GM18858 (cell line): ENCODE results near the gene TEX26.

Experiments used
- ATAC-seq: cut with Tn5 transposase; IDR thresholded peaks from one replicate; pipeline ENCODE4 v1.9.1; 2021; ENCODE audit not compliant: unreplicated experiment

TEX26 gene

DNA sequence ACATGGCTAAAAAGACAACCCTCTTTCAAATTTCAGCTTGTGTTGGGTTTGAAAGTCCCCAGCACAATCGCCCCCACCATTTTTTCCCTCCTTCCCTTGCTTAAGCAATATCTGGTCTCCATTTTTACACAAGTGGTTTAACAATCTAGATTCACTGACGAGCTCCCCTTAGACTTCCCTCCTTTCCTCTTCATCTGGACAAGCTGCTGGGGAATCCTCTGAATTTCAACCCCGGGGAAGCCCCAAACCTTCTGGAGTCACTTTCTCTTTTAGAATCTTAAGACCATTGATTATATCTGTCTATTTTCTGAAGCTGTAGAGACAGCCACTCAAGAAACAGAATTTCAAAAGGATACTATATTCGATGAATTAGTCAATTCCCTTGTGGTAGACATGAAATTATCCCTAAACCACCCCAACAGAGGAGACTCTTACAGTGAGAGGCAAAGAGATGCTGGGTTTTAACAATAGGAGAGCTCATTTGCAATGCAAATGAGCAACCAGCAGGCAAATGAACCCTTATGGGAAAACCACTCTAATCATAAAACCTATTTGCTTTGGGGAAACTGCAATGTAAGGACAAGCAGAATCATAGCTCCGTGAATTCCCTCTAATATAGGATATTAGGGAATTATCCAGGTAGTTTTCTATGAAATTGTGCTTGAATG is 78.9 kb downstream of the TEX26 start:
- ATAC-seq, result no peak

DNA sequence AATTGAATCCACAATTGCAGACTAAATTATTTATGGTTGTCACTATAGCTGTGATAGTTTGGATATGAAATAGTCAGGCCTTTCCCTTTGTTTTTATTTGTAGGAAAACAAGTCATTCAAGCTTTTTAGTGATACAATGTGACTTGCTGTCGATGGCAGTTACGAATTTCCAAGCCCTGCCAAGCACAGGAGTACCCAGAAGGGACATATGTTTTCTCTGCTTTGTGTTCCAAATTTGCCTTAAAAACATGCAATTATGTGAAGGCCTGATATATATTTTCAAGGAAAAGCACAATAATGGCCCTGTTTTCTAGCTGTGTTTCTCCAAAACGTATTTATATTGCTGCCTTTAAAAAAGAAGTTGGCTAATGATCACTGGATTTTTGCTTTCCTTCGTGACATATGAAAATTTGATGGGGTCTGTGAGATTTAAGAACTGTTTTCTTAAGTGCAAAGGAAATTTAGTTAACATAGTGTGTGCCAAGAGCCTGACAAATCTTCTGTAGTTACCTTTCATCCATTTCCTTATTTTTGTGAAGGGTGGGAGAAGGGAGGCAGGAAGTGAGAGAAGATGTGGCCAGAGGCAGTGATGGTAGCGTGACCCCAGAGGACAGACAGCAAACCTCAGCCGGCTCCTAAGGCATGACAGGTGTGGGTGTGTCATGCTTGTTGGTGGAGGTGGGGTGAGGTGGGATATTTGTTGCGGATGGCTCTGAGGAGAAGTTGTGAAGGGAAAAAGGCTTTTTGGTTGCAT is 79.6 kb downstream of the TEX26 start:
- ATAC-seq, result no peak

DNA sequence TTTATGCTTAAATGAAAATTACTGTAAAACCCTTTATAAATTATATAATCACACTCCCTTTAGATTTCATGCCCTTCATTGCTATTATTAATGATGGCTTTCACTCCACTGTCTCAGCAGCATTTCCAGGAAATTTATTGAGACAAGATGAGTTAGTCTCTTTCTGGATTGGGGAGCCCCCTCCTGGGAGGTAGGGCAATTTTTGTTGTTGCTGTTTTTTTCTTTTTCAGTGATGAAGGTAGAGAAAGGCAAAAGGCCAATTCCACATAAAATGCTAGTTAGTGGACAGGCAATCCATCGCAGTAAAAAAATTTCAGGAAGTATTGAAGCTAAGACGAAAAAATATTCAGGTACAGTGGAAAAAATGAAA is 80.2 kb downstream of the TEX26 start:
- no peak for ATAC-seq

DNA sequence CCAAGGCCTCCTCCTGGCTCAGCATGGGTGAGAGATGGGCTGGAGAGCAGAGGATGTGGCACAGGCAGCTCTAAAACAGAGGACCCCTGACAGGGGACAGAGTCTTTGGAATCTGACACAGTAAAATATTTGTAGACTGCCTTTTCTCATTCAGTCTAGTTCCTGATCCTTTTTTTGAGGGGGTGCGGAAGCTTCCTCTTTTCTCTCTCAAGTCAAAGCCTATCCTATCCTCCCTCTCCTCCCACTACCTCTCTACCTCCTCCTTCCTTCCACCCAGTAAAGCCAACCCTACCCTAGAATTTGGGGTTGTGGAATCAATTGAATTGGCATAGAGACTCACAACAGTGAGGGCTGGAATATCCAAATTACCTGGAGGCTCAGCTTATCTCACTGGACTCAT is 82.0 kb downstream of the TEX26 start:
- ATAC-seq, result no peak

DNA sequence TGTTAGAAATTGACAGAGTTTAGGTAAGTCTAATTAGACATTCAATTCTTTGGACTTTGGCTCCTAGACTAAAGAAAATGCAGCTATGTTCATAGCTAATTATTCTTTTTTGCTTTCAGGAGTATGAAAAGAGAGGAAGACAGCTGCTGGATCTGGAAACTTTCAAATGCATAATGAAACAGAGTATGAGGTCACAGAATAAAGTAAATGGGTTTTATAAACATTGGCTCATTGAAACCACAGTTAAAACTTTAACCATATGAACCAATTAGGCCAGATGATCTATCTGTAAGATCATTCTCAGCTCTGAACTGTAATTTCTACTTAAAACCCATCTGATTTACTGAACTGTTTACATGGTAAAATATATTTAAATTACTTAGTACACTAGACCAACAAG is 82.7 kb downstream of the TEX26 start:
- no peak for ATAC-seq

DNA sequence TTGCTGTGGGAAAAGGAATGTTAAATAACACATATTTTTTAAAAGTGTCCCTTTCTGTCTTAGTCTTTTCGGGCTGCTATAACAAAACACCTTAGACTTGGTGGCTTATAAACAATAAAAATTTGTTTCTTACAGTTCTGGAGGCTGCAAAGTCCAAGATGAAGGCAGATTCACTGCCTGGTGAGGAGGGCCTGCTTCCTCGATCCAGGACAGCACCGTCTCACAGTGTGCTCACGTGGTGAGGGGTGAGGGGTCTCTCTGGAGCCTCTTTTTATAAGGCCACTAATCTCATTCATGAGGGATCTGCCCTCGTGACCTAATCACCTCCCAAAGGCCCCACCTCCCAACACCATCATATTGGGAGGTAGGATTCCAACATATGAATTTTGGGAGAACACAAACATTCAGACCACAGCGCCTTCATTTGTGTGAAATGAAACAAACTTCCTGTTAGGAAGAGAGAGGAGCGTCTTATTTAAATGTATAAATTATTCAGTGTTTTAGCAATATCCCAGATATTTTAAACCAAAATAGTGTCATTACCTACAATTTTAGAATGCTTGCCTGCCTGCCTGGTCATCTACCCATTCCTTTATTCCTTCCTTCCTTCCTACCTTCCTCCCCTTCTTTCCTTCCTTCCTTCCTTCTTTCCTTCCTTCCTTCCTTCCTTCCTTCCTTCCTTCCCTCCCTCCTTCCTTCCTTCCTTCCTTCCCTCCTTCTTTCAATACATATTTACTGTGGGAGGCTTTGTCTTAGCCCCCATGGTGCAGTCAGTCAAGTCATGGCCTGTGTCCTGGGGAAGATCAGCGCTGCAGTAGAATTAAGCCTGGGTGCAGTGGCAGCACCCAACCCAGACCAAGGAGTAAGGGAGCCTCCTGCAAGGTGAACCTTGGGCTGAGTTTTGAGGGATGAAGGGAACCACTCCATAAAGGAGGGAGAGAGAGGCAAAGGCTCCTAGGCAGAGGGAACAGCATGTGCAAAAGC is 84.2 kb downstream of the TEX26 start:
- ATAC-seq, result no peak

DNA sequence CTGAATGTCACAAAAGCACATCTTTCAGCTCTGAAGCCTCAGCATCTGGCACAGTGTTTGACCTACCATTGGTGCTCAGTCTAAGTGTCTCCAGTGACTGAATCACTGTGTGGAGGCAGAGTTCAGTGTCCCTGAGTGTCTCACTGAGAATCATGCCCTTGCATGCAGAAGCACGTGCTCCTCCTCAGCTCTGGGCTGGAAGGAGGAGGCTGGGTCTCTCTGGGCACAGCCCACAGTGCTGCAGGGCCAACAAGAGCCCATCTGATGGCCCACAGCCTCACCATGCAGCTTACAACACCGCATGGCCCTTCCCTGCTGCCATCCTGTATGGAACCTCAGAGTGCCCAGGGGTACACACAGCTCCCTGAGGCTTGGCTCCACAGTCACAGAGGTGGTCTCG is 86.1 kb downstream of the TEX26 start:
- ATAC-seq, result no peak

DNA sequence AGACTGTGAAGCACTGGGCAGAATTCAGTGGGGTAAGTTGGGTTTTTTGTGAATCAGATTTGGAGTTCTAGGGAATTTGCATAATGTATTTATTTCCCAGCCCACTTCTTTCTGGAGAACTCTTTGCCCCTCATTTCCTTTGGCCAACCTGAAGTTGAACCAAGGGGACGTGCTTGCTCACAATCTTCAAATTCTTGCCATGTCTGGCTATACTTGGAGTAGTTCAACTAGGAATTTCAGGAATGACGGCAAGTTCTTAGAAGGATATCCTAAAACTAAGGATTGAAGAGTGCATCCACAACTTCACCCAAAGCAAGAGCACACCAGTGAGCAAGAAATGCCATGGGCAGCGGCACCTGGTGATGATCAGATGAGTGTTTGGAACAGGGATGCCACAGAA is 88.5 kb downstream of the TEX26 start:
- ATAC-seq, result no peak

DNA sequence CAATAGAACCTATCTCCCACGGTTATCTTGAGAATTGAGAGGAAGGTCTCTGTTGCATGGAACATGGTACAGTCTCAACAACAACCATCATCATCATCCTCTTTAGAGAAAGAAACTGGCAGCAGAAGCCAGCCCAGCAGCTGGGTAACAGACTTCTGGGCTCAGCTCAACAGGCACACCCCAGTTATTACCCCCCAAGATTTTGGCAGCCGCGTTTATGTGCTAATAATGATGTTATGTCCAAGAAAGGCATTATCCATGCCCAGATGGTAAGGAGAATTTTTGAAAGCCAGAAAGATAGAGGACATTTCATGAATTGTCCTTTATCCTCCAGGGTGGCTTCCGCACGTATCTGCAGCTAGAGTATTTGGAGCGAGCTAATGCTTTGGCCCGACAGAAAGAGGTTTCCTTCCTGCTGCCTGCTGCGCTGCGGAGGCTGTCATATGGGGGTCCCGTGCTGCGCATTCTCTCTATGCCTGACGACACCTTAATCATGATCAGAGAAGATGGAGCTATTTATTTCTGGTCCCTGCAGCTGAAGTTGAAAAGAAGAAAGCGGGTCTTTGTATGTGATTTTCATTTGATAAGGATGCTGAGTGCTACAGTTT is 89.9 kb downstream of the TEX26 start:
- no peak for ATAC-seq

DNA sequence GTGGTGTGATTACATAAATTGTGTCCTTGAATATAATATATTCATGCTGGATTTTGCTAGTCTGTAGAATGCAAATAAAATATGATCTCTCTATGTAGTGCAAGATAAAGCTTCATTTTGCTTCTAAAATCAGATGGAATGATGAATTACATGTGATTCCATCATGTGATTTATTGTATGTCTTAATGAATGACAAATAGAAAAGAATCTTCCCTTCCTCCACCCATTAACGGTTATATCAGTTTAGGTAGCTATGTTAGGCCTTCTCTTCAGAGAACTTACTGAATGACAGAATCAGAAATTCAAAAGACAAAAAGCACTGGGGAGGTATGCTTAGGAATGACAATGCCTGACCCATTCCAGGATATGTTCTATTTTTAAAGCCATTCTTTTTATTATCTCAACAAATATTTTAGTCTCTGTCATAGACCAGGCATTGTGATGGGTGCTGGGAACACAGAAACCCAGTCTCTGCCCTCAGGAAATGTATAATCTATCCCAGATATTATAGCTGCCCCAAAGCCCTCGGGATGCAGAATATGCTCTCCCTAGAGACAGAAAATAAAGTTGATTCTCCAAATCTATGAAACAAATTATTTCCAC is 90.6 kb downstream of the TEX26 start:
- ATAC-seq, result no peak
